Activated T-cell treated with anti-CD3 and anti-CD28 coated beads, Interleukin-2, amount 50 U/mL, for 24 hours (primary cell): Measurements from ENCODE around the gene SLC6A19.

Experiments used
- DNase-seq: peaks from one replicate; pipeline ENCODE4 v3.0.0-alpha.2; 2020
- H3K27ac Mint-ChIP-seq: 2 replicates; pipeline ENCODE4 v1.8.0; 2020; ENCODE audit warnings: mild to moderate bottlenecking, mixed read lengths
- H3K27me3 Mint-ChIP-seq: 2 replicates; pipeline ENCODE4 v1.8.0; 2020; ENCODE audit warnings: mixed read lengths
- H3K36me3 Mint-ChIP-seq: 2 replicates; pipeline ENCODE4 v1.8.0; 2020; ENCODE audit warnings: low read depth, mixed read lengths
- H3K4me1 Mint-ChIP-seq: 2 replicates; pipeline ENCODE4 v1.8.0; 2020; ENCODE audit warnings: low read depth, mixed read lengths
- H3K4me3 Mint-ChIP-seq: 2 replicates; pipeline ENCODE4 v1.8.0; 2020; ENCODE audit warnings: mild to moderate bottlenecking, moderate library complexity, mixed read lengths
- H3K9me3 Mint-ChIP-seq: 2 replicates; pipeline ENCODE4 v1.8.0; 2020; ENCODE audit warnings: mixed read lengths

SLC6A19 gene

GRCh38 chr5:1172670-1173404, 28.6 kb upstream of the SLC6A19 start:
- no peak for DNase-seq
- Mint-ChIP-seq H3K36me3 (no peaks in the 10 kb centered on the region), H3K4me3 (peak overlapping the region; percentile 57), H3K27ac (peak overlapping the region; percentile 29), H3K27me3 (peaks cover 2% of the 10 kb centered on the region), H3K9me3 (no peaks in the 10 kb centered on the region), H3K4me1 (peaks cover 13% of the 10 kb centered on the region)

- peaks cover 9% of the 10 kb centered on the region for H3K4me1 Mint-ChIP-seq
- H3K9me3 Mint-ChIP-seq, result no peaks in the 10 kb centered on the region
- H3K4me3 Mint-ChIP-seq, result no peak overlapping the region
- DNase-seq, result no peak
- H3K27me3 Mint-ChIP-seq, result no peaks in the 10 kb centered on the region
- H3K36me3 Mint-ChIP-seq, result no peaks in the 10 kb centered on the region
- no peak overlapping the region for H3K27ac Mint-ChIP-seq
These were observed 27.8 kb upstream of the SLC6A19 start for GRCh38 chr5:1173485-1174070.

GRCh38 chr5:1174122-1174936, 27.1 kb upstream of the SLC6A19 start:
- peak; percentile 67 for DNase-seq
- Mint-ChIP-seq H3K27ac (no peak overlapping the region), H3K4me1 (peaks cover 9% of the 10 kb centered on the region), H3K36me3 (no peaks in the 10 kb centered on the region), H3K27me3 (no peaks in the 10 kb centered on the region), H3K9me3 (no peaks in the 10 kb centered on the region), H3K4me3 (no peak overlapping the region)

- no peak overlapping the region for H3K4me3 Mint-ChIP-seq
- H3K27me3 Mint-ChIP-seq, result no peaks in the 10 kb centered on the region
- no peaks in the 10 kb centered on the region for H3K9me3 Mint-ChIP-seq
- H3K27ac Mint-ChIP-seq, result no peak overlapping the region
- no peaks in the 10 kb centered on the region for H3K36me3 Mint-ChIP-seq
- peaks cover 9% of the 10 kb centered on the region for H3K4me1 Mint-ChIP-seq
- DNase-seq, result no peak
These were observed 26.4 kb upstream of the SLC6A19 start for GRCh38 chr5:1175015-1175414.

- Mint-ChIP-seq H3K9me3 (no peaks in the 10 kb centered on the region), H3K27me3 (no peaks in the 10 kb centered on the region), H3K36me3 (no peaks in the 10 kb centered on the region), H3K27ac (no peak overlapping the region), H3K4me3 (no peak overlapping the region), H3K4me1 (peaks cover 9% of the 10 kb centered on the region)
- no peak for DNase-seq
These were observed 25.5 kb upstream of the SLC6A19 start for GRCh38 chr5:1175801-1176472.

- Mint-ChIP-seq H3K9me3 (no peaks in the 10 kb centered on the region), H3K27me3 (no peaks in the 10 kb centered on the region), H3K4me1 (peaks cover 9% of the 10 kb centered on the region), H3K36me3 (no peaks in the 10 kb centered on the region), H3K27ac (no peak overlapping the region), H3K4me3 (no peak overlapping the region)
- DNase-seq, result no peak
These were observed 24.7 kb upstream of the SLC6A19 start for GRCh38 chr5:1176473-1177391.

GRCh38 chr5:1177826-1178528, 23.4 kb upstream of the SLC6A19 start:
- DNase-seq, result no peak
- no peak overlapping the region for H3K4me3 Mint-ChIP-seq
- H3K27ac Mint-ChIP-seq, result no peak overlapping the region
- H3K36me3 Mint-ChIP-seq, result no peaks in the 10 kb centered on the region
- no peaks in the 10 kb centered on the region for H3K9me3 Mint-ChIP-seq
- peaks cover 5% of the 10 kb centered on the region for H3K4me1 Mint-ChIP-seq
- H3K27me3 Mint-ChIP-seq, result no peaks in the 10 kb centered on the region

- H3K9me3 Mint-ChIP-seq, result no peaks in the 10 kb centered on the region
- no peaks in the 10 kb centered on the region for H3K36me3 Mint-ChIP-seq
- H3K4me3 Mint-ChIP-seq, result no peak overlapping the region
- no peak for DNase-seq
- no peaks in the 10 kb centered on the region for H3K27me3 Mint-ChIP-seq
- H3K4me1 Mint-ChIP-seq, result peaks cover 2% of the 10 kb centered on the region
- H3K27ac Mint-ChIP-seq, result no peak overlapping the region
These were observed 22.6 kb upstream of the SLC6A19 start for GRCh38 chr5:1178529-1179382.

- no peak for DNase-seq
- Mint-ChIP-seq H3K9me3 (no peaks in the 10 kb centered on the region), H3K27me3 (no peaks in the 10 kb centered on the region), H3K27ac (no peak overlapping the region), H3K4me1 (no peaks in the 10 kb centered on the region), H3K4me3 (no peak overlapping the region), H3K36me3 (no peaks in the 10 kb centered on the region)
These were observed 22.0 kb upstream of the SLC6A19 start for GRCh38 chr5:1179383-1179715.

GRCh38 chr5:1180096-1180495, 21.3 kb upstream of the SLC6A19 start:
- no peaks in the 10 kb centered on the region for H3K27me3 Mint-ChIP-seq
- no peak for DNase-seq
- no peak overlapping the region for H3K4me3 Mint-ChIP-seq
- H3K4me1 Mint-ChIP-seq, result no peaks in the 10 kb centered on the region
- no peak overlapping the region for H3K27ac Mint-ChIP-seq
- H3K9me3 Mint-ChIP-seq, result no peaks in the 10 kb centered on the region
- H3K36me3 Mint-ChIP-seq, result no peaks in the 10 kb centered on the region

GRCh38 chr5:1180841-1181271, 20.5 kb upstream of the SLC6A19 start:
- no peak overlapping the region for H3K4me3 Mint-ChIP-seq
- H3K36me3 Mint-ChIP-seq, result no peaks in the 10 kb centered on the region
- DNase-seq, result no peak
- H3K9me3 Mint-ChIP-seq, result no peaks in the 10 kb centered on the region
- no peak overlapping the region for H3K27ac Mint-ChIP-seq
- no peaks in the 10 kb centered on the region for H3K27me3 Mint-ChIP-seq
- H3K4me1 Mint-ChIP-seq, result no peaks in the 10 kb centered on the region

- no peaks in the 10 kb centered on the region for H3K9me3 Mint-ChIP-seq
- H3K27ac Mint-ChIP-seq, result no peak overlapping the region
- H3K4me3 Mint-ChIP-seq, result no peak overlapping the region
- H3K4me1 Mint-ChIP-seq, result no peaks in the 10 kb centered on the region
- DNase-seq, result no peak
- no peaks in the 10 kb centered on the region for H3K36me3 Mint-ChIP-seq
- no peaks in the 10 kb centered on the region for H3K27me3 Mint-ChIP-seq
These were observed 19.7 kb upstream of the SLC6A19 start for GRCh38 chr5:1181451-1182359.
